Activated CD8-positive, alpha-beta memory T cell treated with anti-CD3 and anti-CD28 coated beads, Interleukin-2, amount 50 U/mL, for 48 hours (primary cell): ENCODE results near the gene ZNF804A.

Experiments used
- DNase-seq: peaks from one replicate; pipeline ENCODE4 v3.0.0-alpha.2; 2020

The ZNF804A gene

GRCh38 chr2:184598316-184599053 lies at the start of gene ZNF804A:
Gene ZNF804A (plus strand): TSS chr2:184598529. CDS start chr2:184598960, 431 bp downstream.
- DNase-seq = peak; percentile 50

DNA sequence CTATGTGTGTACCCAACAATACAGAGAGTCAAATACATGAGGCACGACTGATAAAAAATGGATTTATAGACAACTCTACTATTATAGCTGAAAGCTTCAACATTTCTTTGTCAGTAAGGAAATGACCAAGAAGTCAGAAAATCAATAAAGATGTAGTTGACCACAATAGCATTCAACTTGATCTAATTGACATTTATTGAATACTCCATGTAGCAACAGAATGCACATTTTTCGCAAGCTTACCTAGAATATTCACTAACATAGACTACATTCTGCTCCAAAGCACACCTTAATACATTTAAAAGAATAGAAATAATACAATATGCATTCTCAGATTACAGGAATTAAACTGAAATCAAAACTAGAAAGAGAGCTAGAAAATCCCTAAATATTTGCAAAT lies 49.2 kb upstream of the ZNF804A start:
- DNase-seq = no peak

DNA sequence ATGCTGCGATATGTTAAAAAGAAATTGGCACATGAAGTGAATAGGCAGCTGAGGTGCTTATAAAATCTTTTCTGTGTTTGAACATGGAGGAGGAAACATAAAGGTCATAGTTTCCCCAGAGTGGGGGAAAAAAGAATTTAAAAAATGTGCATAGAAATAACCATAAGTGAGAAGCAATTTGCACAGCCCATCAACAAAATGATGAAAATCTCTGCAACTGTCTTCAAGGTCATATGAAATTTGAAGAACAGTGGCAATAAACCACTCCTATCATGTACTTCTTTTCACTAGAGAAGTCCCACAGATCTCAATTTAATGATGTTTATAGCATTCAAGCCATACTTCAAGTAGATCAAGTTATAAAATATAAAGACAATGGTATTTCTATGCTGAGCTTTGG lies 46.7 kb upstream of the ZNF804A start:
- no peak for DNase-seq

DNA sequence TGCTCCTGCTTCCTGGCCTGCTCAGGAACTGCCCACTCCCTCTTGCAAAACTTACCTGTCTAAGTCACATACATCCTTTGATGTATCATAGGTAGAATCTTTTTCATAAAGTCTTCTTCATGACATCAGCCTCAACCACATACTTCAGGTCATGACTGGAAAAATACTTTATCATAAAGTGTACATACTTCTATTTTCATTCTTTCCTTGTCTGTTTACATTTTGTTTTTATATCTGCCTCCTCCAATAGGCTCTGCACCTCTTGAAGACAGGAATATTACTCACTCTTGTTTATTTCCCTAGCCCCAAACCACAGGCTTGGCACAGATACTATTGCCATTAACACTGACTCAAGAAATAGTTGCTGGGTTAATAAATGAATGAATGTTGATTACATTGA lies 43.6 kb upstream of the ZNF804A start:
- no peak for DNase-seq

DNA sequence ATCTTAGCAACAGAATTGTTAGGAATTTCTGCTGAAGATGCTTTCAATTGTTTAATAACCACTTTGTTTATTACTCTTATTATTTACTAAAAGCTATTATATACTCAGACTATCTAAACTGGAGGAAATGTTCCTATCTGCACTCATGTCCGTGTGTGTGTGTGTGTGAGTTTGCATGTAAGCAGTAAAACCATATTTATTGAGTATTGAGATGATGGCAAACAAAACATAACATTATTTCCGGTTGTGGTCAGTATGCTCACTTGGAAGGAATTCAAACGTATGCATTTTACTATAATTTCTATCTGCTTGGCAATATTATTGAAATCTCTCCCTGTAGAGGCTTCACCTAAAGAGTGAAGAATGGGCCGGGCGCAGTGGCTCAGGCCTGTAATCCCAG lies 43.0 kb upstream of the ZNF804A start:
- DNase-seq = no peak

DNA sequence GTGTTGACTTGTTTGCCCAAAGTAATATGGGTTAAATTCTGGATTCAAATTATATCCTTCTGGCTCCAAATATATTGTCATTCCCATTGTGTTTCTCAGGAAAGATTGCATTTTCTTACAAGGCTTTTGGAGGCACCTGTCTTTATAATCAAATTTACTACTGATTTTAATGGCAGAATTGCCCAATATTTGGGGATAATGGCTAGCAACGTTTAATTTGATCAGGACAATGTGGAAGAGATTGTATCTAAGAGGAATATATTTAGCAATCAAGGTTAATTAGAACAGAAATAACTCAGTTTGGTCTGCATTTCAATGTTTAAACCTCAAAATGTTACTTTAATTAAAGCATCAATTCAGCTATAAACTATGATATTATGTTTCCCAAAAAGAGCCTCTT lies 41.7 kb upstream of the ZNF804A start:
- no peak for DNase-seq

DNA sequence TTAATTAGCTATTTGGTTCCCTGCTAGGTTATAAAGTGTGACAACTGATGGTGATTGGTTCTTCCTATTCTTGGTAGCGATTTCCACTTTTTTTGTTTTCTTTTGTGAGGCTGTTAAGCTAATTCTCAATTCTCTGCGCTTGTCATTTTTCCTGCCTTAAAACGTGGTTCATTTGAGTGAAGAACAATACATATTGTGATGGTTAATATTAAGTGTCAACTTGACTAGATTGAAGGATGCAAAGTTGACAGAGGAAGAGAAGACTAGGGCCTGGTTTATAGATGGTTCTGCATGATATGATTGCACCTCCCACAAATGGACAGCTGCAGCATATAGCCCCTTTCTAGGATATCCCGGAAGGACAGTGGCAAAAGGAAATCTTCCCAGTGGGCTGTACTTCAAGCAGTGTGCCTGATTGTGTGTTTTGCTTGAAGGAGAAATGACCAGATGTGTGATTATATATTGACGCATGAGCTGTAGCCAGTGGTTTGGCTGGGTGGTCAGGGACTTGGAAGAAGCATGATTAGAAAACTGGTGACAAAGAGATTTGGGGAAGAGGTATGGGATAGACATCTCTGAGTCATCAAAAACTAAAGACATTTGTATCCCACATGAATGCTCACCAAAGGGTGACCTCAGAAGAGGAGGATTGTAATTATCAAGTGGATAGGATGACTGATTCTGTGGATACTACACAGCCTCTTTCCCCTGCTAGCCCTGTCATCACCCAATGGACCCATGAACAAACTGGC lies 39.4 kb upstream of the ZNF804A start:
- DNase-seq = no peak

DNA sequence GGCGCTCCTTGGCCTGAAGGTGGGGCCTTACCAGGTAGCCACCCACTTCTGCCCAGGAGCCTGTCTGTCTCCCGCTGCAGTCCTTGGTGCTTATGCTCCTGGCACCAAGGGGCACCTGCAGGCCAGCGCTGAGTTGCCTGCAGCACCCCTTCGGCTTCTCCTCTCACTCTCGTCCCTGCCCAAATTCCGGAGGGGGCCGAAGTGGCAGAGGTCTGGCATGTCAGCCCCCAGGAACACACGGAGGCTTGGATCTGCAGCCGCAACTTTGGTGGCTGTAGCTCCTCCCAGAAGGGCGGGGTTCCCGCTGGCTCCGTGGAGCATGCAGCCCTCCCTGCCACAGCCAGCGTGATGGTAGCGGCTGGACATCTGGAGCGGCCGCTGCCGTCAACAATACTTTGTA lies 37.7 kb upstream of the ZNF804A start:
- no peak for DNase-seq

GRCh38 chr2:184562532-184562931 lies 35.8 kb upstream of the ZNF804A start:
- DNase-seq = no peak

DNA sequence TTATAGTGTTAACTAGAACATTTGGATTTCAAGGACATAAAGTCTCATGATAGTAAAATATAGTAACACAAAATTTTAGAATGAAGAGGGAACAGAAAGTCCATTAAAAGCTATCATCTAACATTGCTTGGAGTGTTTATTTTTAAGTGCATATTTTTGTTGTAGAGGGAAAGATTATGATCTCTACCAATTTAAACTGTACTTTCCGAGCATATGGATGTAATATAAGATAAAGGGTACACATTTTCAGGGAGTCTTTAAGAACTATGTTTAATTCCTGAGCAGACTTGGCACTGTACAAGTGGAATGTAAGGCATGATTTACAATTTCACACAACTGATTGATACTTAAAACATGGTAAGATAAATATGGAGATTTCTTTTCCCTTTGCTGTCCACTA lies 34.2 kb upstream of the ZNF804A start:
- DNase-seq = no peak

DNA sequence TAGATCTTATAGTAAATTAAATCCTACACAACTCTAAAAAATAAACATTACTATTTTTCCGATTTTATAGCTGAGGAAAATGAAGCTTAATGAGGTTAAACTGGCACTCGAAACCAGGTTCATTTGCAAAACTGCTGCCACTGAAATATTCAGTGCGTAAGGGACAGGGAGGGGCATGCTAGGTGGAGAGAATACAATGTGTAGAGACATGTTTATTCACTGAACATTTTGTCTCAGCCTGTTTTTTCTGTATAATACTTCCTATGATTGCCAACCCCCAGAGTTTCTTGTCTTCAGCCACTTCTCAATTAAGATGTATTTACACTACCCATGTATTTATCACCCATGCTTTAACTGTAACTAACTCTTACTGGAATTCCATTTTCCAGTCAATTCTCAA lies 31.6 kb upstream of the ZNF804A start:
- DNase-seq = no peak

GRCh38 chr2:184577056-184577455 lies 21.3 kb upstream of the ZNF804A start:
- no peak for DNase-seq

DNA sequence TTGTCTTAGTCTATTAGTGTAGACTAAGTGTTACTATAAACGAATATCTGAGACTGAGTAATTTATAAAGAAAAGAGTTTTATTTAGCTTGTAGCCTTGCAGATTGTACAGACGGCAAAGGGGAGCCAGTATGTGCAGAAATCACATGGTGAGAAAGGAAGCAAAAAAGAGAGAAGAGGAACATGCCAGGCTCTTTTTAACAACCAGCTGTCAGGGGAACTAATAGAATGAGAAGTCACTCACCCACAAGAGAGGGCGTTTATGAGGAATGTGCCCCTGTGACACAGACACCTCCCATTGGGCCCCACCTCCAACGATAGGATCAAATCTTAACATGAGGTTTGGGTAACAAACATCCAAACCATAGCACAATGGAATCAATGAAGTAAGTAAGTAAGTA lies 20.6 kb upstream of the ZNF804A start:
- no peak for DNase-seq

GRCh38 chr2:184579226-184579625 lies 19.1 kb upstream of the ZNF804A start:
- no peak for DNase-seq

DNA sequence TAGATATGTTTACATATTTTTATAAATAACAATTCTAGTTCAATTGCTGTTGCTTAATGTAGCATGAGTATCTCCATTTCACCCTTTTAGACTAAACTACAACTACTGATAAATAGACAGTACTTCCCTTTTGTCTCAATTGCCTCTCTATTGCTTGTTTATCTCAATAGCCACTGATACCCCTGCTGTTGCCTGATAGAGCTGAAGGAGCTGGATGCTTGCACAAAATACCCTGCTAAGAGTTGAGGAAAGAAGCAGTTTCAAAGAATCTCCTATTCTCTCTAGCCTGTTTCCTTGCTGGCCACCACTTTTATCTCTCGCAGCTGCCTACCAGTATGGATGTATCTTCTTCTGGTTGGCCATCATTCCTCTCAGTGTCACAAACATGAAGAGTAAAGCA lies 16.9 kb upstream of the ZNF804A start:
- no peak for DNase-seq

DNA sequence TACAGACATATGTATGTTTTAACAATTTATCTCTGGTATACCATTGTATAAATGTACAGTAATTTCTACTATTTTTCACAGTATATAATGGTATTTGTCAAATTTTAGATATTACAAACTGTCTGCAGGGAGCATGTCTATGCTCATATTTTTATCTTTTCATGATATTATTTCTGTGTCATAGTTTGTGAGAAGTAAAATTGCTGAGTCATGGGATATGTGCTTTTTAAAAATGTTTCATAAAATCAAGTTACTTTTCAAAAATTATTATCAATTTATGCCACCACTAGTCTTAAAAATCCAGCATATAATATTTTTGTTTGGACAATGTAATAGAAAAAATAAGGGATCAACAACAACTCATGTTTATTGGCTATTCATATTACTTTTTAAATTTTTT lies 9.1 kb upstream of the ZNF804A start:
- DNase-seq = no peak

DNA sequence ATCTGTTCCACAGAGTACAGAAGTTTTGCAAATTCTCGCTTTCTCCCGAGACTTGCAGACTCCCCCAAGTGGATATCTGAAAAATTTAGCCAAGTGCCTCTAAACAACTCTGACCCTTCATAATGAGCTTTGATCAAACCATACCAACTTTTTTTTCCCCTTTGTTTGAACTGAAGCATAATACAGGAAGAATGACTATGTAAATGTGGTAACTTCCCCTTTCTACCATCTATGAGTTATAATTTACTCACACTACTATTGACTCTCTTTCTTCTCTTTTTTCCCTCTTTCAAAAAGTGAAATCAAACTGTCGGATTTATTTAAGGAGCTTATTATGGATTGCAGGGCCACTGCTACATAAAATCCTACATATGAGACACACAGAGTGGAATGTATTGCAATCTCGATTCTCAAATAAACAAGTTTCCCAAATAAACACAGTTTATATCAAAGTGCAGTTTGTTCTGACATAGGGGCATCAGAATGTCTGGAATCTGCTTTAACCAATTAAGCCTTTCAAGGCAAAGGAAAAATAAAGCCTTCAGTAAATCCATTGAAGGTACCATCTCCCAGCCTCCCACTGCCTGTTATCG lies 1.4 kb upstream of the ZNF804A start:
- DNase-seq = no peak

GRCh38 chr2:184597571-184597991 lies 748 bp upstream of the ZNF804A start:
- DNase-seq = no peak

DNA sequence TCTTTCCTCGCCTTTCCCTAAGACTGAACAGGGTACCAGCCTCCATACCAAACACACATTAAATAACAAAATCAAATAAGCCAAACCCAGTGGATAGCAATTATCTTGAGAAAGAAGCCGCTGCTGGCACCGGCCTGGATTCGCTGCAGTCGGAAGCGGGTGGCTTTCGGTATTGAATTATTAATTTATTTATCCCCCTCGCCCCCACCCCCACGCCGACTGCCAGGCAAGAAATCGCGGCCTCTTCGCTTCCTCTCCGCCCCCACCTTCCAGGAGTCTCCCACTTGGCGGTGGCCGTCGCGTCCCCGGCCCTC lies 370 bp upstream of the ZNF804A start:
- no peak for DNase-seq

GRCh38 chr2:184599054-184599871 lies 934 bp downstream of the ZNF804A start:
- no peak for DNase-seq

GRCh38 chr2:184599872-184600222 lies 1.5 kb downstream of the ZNF804A start:
- DNase-seq = no peak

- DNase-seq = no peak
Observed at GRCh38 chr2:184602734-184603133, 4.4 kb downstream of the ZNF804A start.

DNA sequence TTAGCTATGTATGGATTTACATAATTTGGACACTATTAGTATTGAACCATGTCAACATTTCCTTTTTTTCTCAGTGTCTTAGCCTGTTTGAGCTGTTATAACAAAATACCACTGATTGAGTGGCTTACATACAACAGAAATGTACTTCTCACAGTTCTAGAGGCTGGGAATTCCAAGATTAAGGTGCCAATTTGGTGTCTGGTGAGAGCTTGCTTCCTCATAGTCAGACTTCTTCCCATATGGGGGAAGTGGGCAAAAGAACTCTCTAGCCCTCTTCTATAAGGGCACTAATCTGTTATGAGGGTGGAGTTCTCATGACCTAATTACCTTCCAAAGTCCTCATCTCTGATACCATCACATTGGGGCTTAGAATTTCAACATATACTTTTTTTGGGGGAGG lies 12.6 kb downstream of the ZNF804A start:
- DNase-seq = no peak
